OCI-LY1 (cell line): Measurements from ENCODE around the gene CCNDBP1.

Experiments used
- CTCF ChIP-seq: fragments of 200-600 bp; sonication (generic), shearing (Covaris generic); IDR thresholded peaks from 2 replicates; pipeline ENCODE4 v1.5.1; 2017; ENCODE audit warnings: mild to moderate bottlenecking, antibody characterized with exemption, low read length, moderate library complexity, mixed read lengths
- EZH2 ChIP-seq: fragments of 200-600 bp; sonication (generic), shearing (Covaris generic); IDR thresholded peaks from 2 replicates; pipeline ENCODE4 v1.8.0; 2017; ENCODE audit warnings: borderline replicate concordance, mixed run types, mild to moderate bottlenecking, antibody characterized with exemption, low read length, moderate library complexity, mixed read lengths

DNA sequence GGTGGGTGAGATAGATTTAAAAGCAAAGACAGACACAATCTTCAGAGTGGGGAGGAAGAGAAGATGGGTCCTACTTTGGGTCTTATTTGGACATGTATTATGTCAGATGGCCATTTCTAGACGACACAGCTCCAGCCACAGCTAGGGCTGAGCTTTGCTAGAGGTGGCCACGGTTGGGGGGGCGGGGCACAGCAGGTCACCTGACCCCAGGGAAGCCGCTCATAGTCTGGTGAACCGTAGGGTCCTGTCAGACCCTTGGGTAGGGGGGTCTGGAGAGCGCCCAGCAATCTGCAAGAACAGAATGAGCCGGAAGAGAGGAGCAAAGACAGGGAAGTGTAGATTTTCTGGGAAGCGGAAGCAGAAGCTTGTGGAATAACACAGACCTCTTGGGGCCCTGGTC, 29.0 kb downstream of the CCNDBP1 start:
- TF ChIP-seq CTCF: no peak
- no peak for TF ChIP-seq EZH2
